ENCODE results near the gene PRPH.

DNA sequence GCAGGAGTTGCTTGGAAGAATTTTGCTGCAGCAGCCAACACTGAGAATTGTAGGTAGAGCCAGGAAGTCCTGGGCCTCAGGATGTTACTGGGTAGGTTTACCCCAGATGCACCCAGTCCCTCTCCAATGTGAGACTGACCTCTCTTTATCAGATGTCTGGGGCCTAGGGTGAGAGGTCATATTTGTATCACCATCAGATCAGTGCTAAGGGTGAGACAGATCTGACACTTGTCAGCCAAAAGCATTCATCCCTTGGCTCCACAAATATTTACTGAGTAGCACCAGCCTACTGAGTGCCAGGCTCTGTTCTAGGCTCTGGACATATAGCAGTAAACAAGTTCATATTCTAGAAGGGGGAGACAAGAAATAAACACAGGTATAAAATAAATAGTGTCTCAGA is 32.4 kb downstream of the PRPH start:
- TF ChIP-seq RAD21 (IDR thresholded peaks at IDR 0.05; ENCODE audit: low read length), result no peak
- no peak for TF ChIP-seq POLR2A (IDR thresholded peaks at IDR 0.05; ENCODE audit: low read depth, low read length)
- no peak for TF ChIP-seq CTCF (conservative IDR thresholded peaks at IDR 0.05; ENCODE audit: low read depth, low read length)
- TF ChIP-seq RCOR1 (IDR thresholded peaks at IDR 0.05; ENCODE audit: insufficient replicate concordance, low read length), result no peak
- no peak for TF ChIP-seq MAFK (IDR thresholded peaks at IDR 0.05; ENCODE audit: low read depth, low read length)
